KMS-11 (cell line): Measurements from ENCODE around the gene IVL.

ENCODE experiments used
- H2AFZ ChIP-seq: fragments of 200-600 bp; sonication (generic); 2 replicates; pipeline ENCODE4 v1.6.1; 2016; ENCODE audit warnings: antibody characterized with exemption, mixed run types, low read depth
- H3K27ac ChIP-seq: fragments of 200-600 bp; sonication (generic); 2 replicates; pipeline ENCODE4 v1.6.1; 2016; ENCODE audit warnings: mild to moderate bottlenecking, mixed run types
- H3K27me3 ChIP-seq: fragments of 200-600 bp; sonication (generic); 2 replicates; pipeline ENCODE4 v1.6.1; 2017; ENCODE audit warnings: mild to moderate bottlenecking, low read depth, mixed run types, moderate library complexity; ENCODE audit not compliant: insufficient read depth
- H3K36me3 ChIP-seq: fragments of 200-600 bp; sonication (generic); 2 replicates; pipeline ENCODE4 v1.6.1; 2017; ENCODE audit warnings: mild to moderate bottlenecking, mixed run types; ENCODE audit not compliant: insufficient read depth
- H3K4me1 ChIP-seq: fragments of 200-600 bp; sonication (generic); 2 replicates; pipeline ENCODE4 v1.6.1; 2016; ENCODE audit warnings: mild to moderate bottlenecking, low read depth, mixed run types; ENCODE audit not compliant: poor library complexity, severe bottlenecking
- H3K4me2 ChIP-seq: fragments of 200-600 bp; sonication (generic); 2 replicates; pipeline ENCODE4 v1.7.0; 2016; ENCODE audit warnings: mild to moderate bottlenecking, mixed run types
- H3K4me3 ChIP-seq: fragments of 200-600 bp; sonication (generic); IDR thresholded peaks from 2 replicates; pipeline ENCODE4 v1.6.1; 2017; ENCODE audit warnings: low read depth, low read length, mixed read lengths; ENCODE audit not compliant: insufficient read depth
- H3K79me2 ChIP-seq: fragments of 200-600 bp; sonication (generic); 2 replicates; pipeline ENCODE4 v1.6.1; 2016; ENCODE audit warnings: low read depth, mixed run types; ENCODE audit not compliant: insufficient read depth
- H3K9ac ChIP-seq: fragments of 200-600 bp; sonication (generic); 2 replicates; pipeline ENCODE4 v1.6.1; 2016; ENCODE audit warnings: mild to moderate bottlenecking, mixed run types
- H4K20me1 ChIP-seq: fragments of 200-600 bp; sonication (generic); 2 replicates; pipeline ENCODE4 v1.6.1; 2016; ENCODE audit warnings: mild to moderate bottlenecking, mixed run types; ENCODE audit not compliant: insufficient read depth
- CTCF ChIP-seq: fragments of 200-600 bp; sonication (generic); conservative IDR thresholded peaks from 2 replicates; pipeline ENCODE4 v1.6.1; 2017; ENCODE audit warnings: low read depth, mild to moderate bottlenecking, antibody characterized with exemption, low read length, moderate library complexity, mixed read lengths

IVL gene

GRCh38 chr1:152884506-152884905, 23.8 kb upstream of the IVL start:
- H3K4me2 ChIP-seq = no peak overlapping the region
- H3K79me2 ChIP-seq = no peaks in the 10 kb centered on the region
- TF ChIP-seq CTCF = no peak
- H3K4me3 ChIP-seq = no peak overlapping the region
- H3K9ac ChIP-seq = no peak overlapping the region
- H3K4me1 ChIP-seq = peaks cover 4% of the 10 kb centered on the region
- no peaks in the 10 kb centered on the region for H4K20me1 ChIP-seq
- no peaks in the 10 kb centered on the region for H3K27me3 ChIP-seq
- no peak overlapping the region for H3K27ac ChIP-seq
- no peaks in the 10 kb centered on the region; the same call in 1 of the 2 replicates for H3K36me3 ChIP-seq
- H2AFZ ChIP-seq = no peak overlapping the region

- Histone ChIP-seq H3K4me3 (no peak overlapping the region), H4K20me1 (no peaks in the 10 kb centered on the region), H3K4me1 (peaks cover 4% of the 10 kb centered on the region), H2AFZ (no peak overlapping the region), H3K79me2 (no peaks in the 10 kb centered on the region), H3K27ac (no peak overlapping the region), H3K27me3 (no peaks in the 10 kb centered on the region), H3K9ac (no peak overlapping the region), H3K36me3 (no peaks in the 10 kb centered on the region; the same call in 1 of the 2 replicates), H3K4me2 (no peak overlapping the region)
- TF ChIP-seq CTCF = no peak
These were observed 23.3 kb upstream of the IVL start for GRCh38 chr1:152884966-152885624.

- no peaks in the 10 kb centered on the region for H3K79me2 ChIP-seq
- H3K36me3 ChIP-seq = no peaks in the 10 kb centered on the region; the same call in 1 of the 2 replicates
- TF ChIP-seq CTCF = no peak
- no peak overlapping the region for H3K4me3 ChIP-seq
- no peaks in the 10 kb centered on the region for H4K20me1 ChIP-seq
- no peak overlapping the region for H3K9ac ChIP-seq
- H3K27ac ChIP-seq = no peak overlapping the region
- no peaks in the 10 kb centered on the region for H3K27me3 ChIP-seq
- H3K4me1 ChIP-seq = peaks cover under 1% of the 10 kb centered on the region
- H2AFZ ChIP-seq = no peak overlapping the region
- H3K4me2 ChIP-seq = no peak overlapping the region
These were observed 22.3 kb upstream of the IVL start for GRCh38 chr1:152886085-152886484.

- no peak overlapping the region for H3K4me3 ChIP-seq
- no peaks in the 10 kb centered on the region for H3K4me1 ChIP-seq
- H3K27ac ChIP-seq = no peak overlapping the region
- no peaks in the 10 kb centered on the region for H3K27me3 ChIP-seq
- no peaks in the 10 kb centered on the region for H4K20me1 ChIP-seq
- H3K36me3 ChIP-seq = no peaks in the 10 kb centered on the region; the same call in 1 of the 2 replicates
- H2AFZ ChIP-seq = no peak overlapping the region
- no peak overlapping the region for H3K9ac ChIP-seq
- TF ChIP-seq CTCF = no peak
- no peak overlapping the region for H3K4me2 ChIP-seq
- H3K79me2 ChIP-seq = no peaks in the 10 kb centered on the region
These were observed 21.5 kb upstream of the IVL start for GRCh38 chr1:152886758-152887409.
